H9 (cell line): Measurements from ENCODE around the gene FAM32A. TPM values are rescaled to one million over a fixed set of nuclear protein-coding genes. Genes with fewer than 3 reads are reported as not detected.

Experiments
- DNase-seq: peaks from one replicate; pipeline ENCODE4 v3.0.0-alpha.2; 2017
- H2AFZ ChIP-seq: one replicate; pipeline ENCODE4 v1.6.1; 2013; ENCODE audit warnings: mild to moderate bottlenecking, low read length, control low read depth, moderate library complexity
- H2AK5ac ChIP-seq: 2 replicates; pipeline ENCODE4 v1.6.1; 2013; ENCODE audit warnings: low read length, control low read depth, mixed read lengths; ENCODE audit not compliant: insufficient read length
- H2BK120ac ChIP-seq: one replicate; pipeline ENCODE4 v1.6.1; 2013; ENCODE audit warnings: low read depth, mild to moderate bottlenecking, low read length, control low read depth, inconsistent platforms; ENCODE audit not compliant: poor library complexity, severe bottlenecking
- H2BK12ac ChIP-seq: 2 replicates; pipeline ENCODE4 v1.6.1; 2013; ENCODE audit warnings: low read length, control low read depth, mixed read lengths, low read depth; ENCODE audit not compliant: insufficient read length
- H2BK15ac ChIP-seq: 2 replicates; pipeline ENCODE4 v1.6.1; 2013; ENCODE audit warnings: low read depth, low read length, control low read depth
- H2BK20ac ChIP-seq: one replicate; pipeline ENCODE4 v1.6.1; 2013; ENCODE audit warnings: low read depth, mild to moderate bottlenecking, low read length, control low read depth, inconsistent platforms; ENCODE audit not compliant: poor library complexity, severe bottlenecking
- H2BK5ac ChIP-seq: 2 replicates; pipeline ENCODE4 v1.6.1; 2013; ENCODE audit warnings: low read length, control low read depth, mixed read lengths; ENCODE audit not compliant: insufficient read length
- H3K14ac ChIP-seq: 2 replicates; pipeline ENCODE4 v1.6.1; 2013; ENCODE audit warnings: low read length, control low read depth; ENCODE audit not compliant: insufficient read depth
- H3K18ac ChIP-seq: 2 replicates; pipeline ENCODE4 v1.6.1; 2013; ENCODE audit warnings: low read depth, mild to moderate bottlenecking, mixed read lengths, low read length, control low read depth; ENCODE audit not compliant: insufficient read length
- H3K23ac ChIP-seq: 2 replicates; pipeline ENCODE4 v1.6.1; 2013; ENCODE audit warnings: low read length, control low read depth, mixed read lengths, low read depth; ENCODE audit not compliant: insufficient read length
- H3K23me2 ChIP-seq: 2 replicates; pipeline ENCODE4 v1.6.1; 2013; ENCODE audit warnings: low read depth, mild to moderate bottlenecking, mixed read lengths, low read length, control low read depth; ENCODE audit not compliant: insufficient read length, poor library complexity, severe bottlenecking
- H3K27ac ChIP-seq: 2 replicates; pipeline ENCODE4 v1.5.1; 2013; ENCODE audit warnings: low read length, control low read depth, mixed read lengths, low read depth; ENCODE audit not compliant: insufficient read length
- H3K27me3 ChIP-seq: 2 replicates; pipeline ENCODE4 v1.6.1; 2013; ENCODE audit warnings: low read length, control low read depth, inconsistent platforms; ENCODE audit not compliant: insufficient read depth
- H3K4ac ChIP-seq: 2 replicates; pipeline ENCODE4 v1.6.1; 2013; ENCODE audit warnings: low read depth, mild to moderate bottlenecking, control low read depth, inconsistent platforms, low read length, moderate library complexity
- H3K4me1 ChIP-seq: 2 replicates; pipeline ENCODE4 v1.6.1; 2013; ENCODE audit warnings: low read length, control low read depth, inconsistent platforms; ENCODE audit not compliant: insufficient read depth
- H3K4me2 ChIP-seq: 2 replicates; pipeline ENCODE4 v1.6.1; 2013; ENCODE audit warnings: low read length, control low read depth, mixed read lengths; ENCODE audit not compliant: insufficient read length, insufficient read depth
- H3K56ac ChIP-seq: 2 replicates; pipeline ENCODE4 v1.6.1; 2013; ENCODE audit warnings: low read depth, mild to moderate bottlenecking, mixed read lengths, low read length, control low read depth; ENCODE audit not compliant: insufficient read length
- H3K79me1 ChIP-seq: 2 replicates; pipeline ENCODE4 v1.6.1; 2013; ENCODE audit warnings: low read depth, mild to moderate bottlenecking, moderate library complexity, low read length, control low read depth, inconsistent platforms; ENCODE audit not compliant: insufficient read depth, poor library complexity, severe bottlenecking
- H3K79me2 ChIP-seq: 2 replicates; pipeline ENCODE4 v1.6.1; 2013; ENCODE audit warnings: low read length, control low read depth, inconsistent platforms; ENCODE audit not compliant: insufficient read depth
- H3K9ac ChIP-seq: 2 replicates; pipeline ENCODE4 v1.6.1; 2013; ENCODE audit warnings: low read length, control low read depth, mixed read lengths; ENCODE audit not compliant: insufficient read length; ENCODE audit errors: extremely low read depth
- H3K9me3 ChIP-seq: one replicate; pipeline ENCODE4 v1.6.1; 2013; ENCODE audit warnings: low read depth, low read length, inconsistent platforms; ENCODE audit not compliant: control insufficient read depth
- H3T11ph ChIP-seq: one replicate; pipeline ENCODE4 v1.6.1; 2013; ENCODE audit warnings: mild to moderate bottlenecking, low read length, control low read depth, inconsistent platforms
- H4K20me1 ChIP-seq: one replicate; pipeline ENCODE4 v1.6.1; 2013; ENCODE audit not compliant: control insufficient read depth, insufficient read length, insufficient read depth
- H4K5ac ChIP-seq: 2 replicates; pipeline ENCODE4 v1.6.1; 2013; ENCODE audit warnings: low read depth, mild to moderate bottlenecking, mixed read lengths, low read length, control low read depth; ENCODE audit not compliant: insufficient read length
- H4K8ac ChIP-seq: replicated peaks from 2 replicates; pipeline ENCODE4 v1.6.1; 2013; ENCODE audit warnings: low read length, control low read depth, mixed read lengths, low read depth; ENCODE audit not compliant: insufficient read length
- H4K91ac ChIP-seq: 2 replicates; pipeline ENCODE4 v1.6.1; 2013; ENCODE audit warnings: low read depth, mild to moderate bottlenecking, moderate library complexity, mixed read lengths, low read length, control low read depth; ENCODE audit not compliant: insufficient read length
- H3K27ac Mint-ChIP-seq, 3 experiments: 2 replicates in 2 of 3; 3 replicates in 1 of 3; pipeline ENCODE4 v1.8.0; 2020 to 2021; ENCODE audit warnings: mixed read lengths in 3 of 3, mild to moderate bottlenecking in 1 of 3, moderate library complexity in 1 of 3
- H3K27me3 Mint-ChIP-seq: 2 replicates; pipeline ENCODE4 v1.8.0; 2021; ENCODE audit warnings: low read depth, mild to moderate bottlenecking, moderate library complexity, mixed read lengths
- H3K36me3 Mint-ChIP-seq, 3 experiments: 2 replicates in 2 of 3; 3 replicates in 1 of 3; pipeline ENCODE4 v1.8.0; 2020 to 2021; ENCODE audit warnings: low read depth in 3 of 3, mixed read lengths in 3 of 3; ENCODE audit not compliant: insufficient read depth in 1 of 3
- H3K4me1 Mint-ChIP-seq, 2 experiments: 2 replicates each; pipeline ENCODE4 v1.8.0; 2020; ENCODE audit warnings: mixed read lengths in 2 of 2
- H3K4me3 Mint-ChIP-seq, 2 experiments: 2 replicates in 1 of 2; 3 replicates in 1 of 2; pipeline ENCODE4 v1.8.0; 2020 to 2021; ENCODE audit warnings: mild to moderate bottlenecking in 2 of 2, mixed read lengths in 2 of 2, moderate library complexity in 1 of 2
- H3K9me3 Mint-ChIP-seq, 2 experiments: 2 replicates in 1 of 2; 3 replicates in 1 of 2; pipeline ENCODE4 v1.8.0; 2020; ENCODE audit warnings: mild to moderate bottlenecking in 2 of 2, mixed read lengths in 2 of 2, moderate library complexity in 1 of 2
- CTCF ChIP-seq: fragments of 200-600 bp; sonication (generic); conservative IDR thresholded peaks from 3 replicates; pipeline ENCODE4 v1.8.0; 2021; ENCODE audit warnings: antibody characterized with exemption, mild to moderate bottlenecking
- WGBS: extraction: QIAGEN DNeasy Blood & Tissue Kit; methylation state at CpG from one replicate; pipeline ENCODE4 v1.1.7; 2013; ENCODE audit warnings: missing lambda C conversion rate, low lambda C conversion rate, mixed read lengths; ENCODE audit not compliant: insufficient read length; ENCODE audit errors: extremely low coverage; 5-methylcytosine and 5-hydroxymethylcytosine counted together
- total RNA-seq: library from RNA; stranded (reverse); gene quantifications from 2 replicates; pipeline ENCODE4 v1.2.1, GENCODE V29; 2021

FAM32A gene
- total RNA-seq, 1 experiment from 2014 or later: 91.9 TPM

GRCh38 chr19:16164222-16164890 is 20.9 kb upstream of the FAM32A start:
- no peaks in the 10 kb centered on the region for H3K9me3 ChIP-seq
- H3K4me1 ChIP-seq: no peaks in the 10 kb centered on the region
- no CpG with 5 or more reads among the region's 13 CpGs for WGBS
- no peaks in the 10 kb centered on the region for H3K36me3 Mint-ChIP-seq
- no peak overlapping the region for H4K8ac ChIP-seq
- no peaks in the 10 kb centered on the region for H3K27me3 ChIP-seq
- H3K23me2 ChIP-seq: no peaks in the 10 kb centered on the region
- no peak overlapping the region; a peak in 1 of 7 replicates for H3K27ac Mint-ChIP-seq
- no peak overlapping the region for H2BK120ac ChIP-seq
- H2BK20ac ChIP-seq: no peak overlapping the region
- H4K5ac ChIP-seq: no peak overlapping the region
- H2BK12ac ChIP-seq: no peak overlapping the region
- H3T11ph ChIP-seq: no peak overlapping the region
- no peak overlapping the region for H2AK5ac ChIP-seq
- H3K79me2 ChIP-seq: no peaks in the 10 kb centered on the region
- no peak overlapping the region for H2BK15ac ChIP-seq
- DNase-seq: no peak
- no peaks in the 10 kb centered on the region for H3K4me1 Mint-ChIP-seq
- no peaks in the 10 kb centered on the region for H4K20me1 ChIP-seq
- H3K79me1 ChIP-seq: no peaks in the 10 kb centered on the region
- no peak overlapping the region for H3K56ac ChIP-seq
- H2BK5ac ChIP-seq: no peak overlapping the region
- TF ChIP-seq CTCF: no peak
- H3K27ac ChIP-seq: no peak overlapping the region
- H2AFZ ChIP-seq: no peak overlapping the region
- H3K9me3 Mint-ChIP-seq: peaks cover 0 to 7% of the 10 kb centered on the region in 2 experiments; a peak in 1 of 5 replicates
- H3K14ac ChIP-seq: no peak overlapping the region
- H4K91ac ChIP-seq: no peak overlapping the region
- H3K4me2 ChIP-seq: no peak overlapping the region
- no peak overlapping the region for H3K23ac ChIP-seq
- peaks cover 1% of the 10 kb centered on the region; the same call in 1 of the 2 replicates for H3K27me3 Mint-ChIP-seq
- no peak overlapping the region for H3K4me3 Mint-ChIP-seq
- H3K4ac ChIP-seq: no peak overlapping the region
- no peak overlapping the region for H3K9ac ChIP-seq
- H3K18ac ChIP-seq: no peak overlapping the region
